Activated naive CD8-positive, alpha-beta T cell treated with anti-CD3 and anti-CD28 coated beads, Interleukin-2, amount 10 ng/mL, durations not matched to agents 7 days and 5 days (primary cell): ENCODE data around the gene FGF14. TPM values are rescaled to one million over a fixed set of nuclear protein-coding genes. Genes with fewer than 3 reads are reported as not detected.
"Not testable (repeated sequence)": the region's sequence is repeated elsewhere in the genome, so short reads cannot be mapped to it uniquely, and the experiment has no call there.

ENCODE experiments used
- ATAC-seq: fragments of 150-1000 bp; cut with Tn5 transposase; one replicate; pipeline ENCODE4 v1.10.0; 2021; ENCODE audit warnings: low read depth, moderate library complexity
- POLR2A ChIA-PET: fragments of 350-600 bp; sonication (Branson Sonifier 250); formaldehyde crosslinking; loops from one replicate; lab custom pipeline; 2021; ENCODE audit warnings: antibody characterized with exemption; lab: Charles Lee
- DNase-seq: peaks from one replicate; pipeline ENCODE4 v3.0.0; 2021
- H3K27ac Mint-ChIP-seq: one replicate; pipeline ENCODE4 v1.8.0; 2022; ENCODE audit warnings: mild to moderate bottlenecking, mixed read lengths
- H3K27me3 Mint-ChIP-seq: one replicate; pipeline ENCODE4 v1.8.0; 2022; ENCODE audit warnings: mild to moderate bottlenecking, moderate library complexity, mixed read lengths
- H3K36me3 Mint-ChIP-seq: one replicate; pipeline ENCODE4 v1.8.0; 2021; ENCODE audit warnings: mild to moderate bottlenecking, mixed read lengths
- H3K4me1 Mint-ChIP-seq: one replicate; pipeline ENCODE4 v1.8.0; 2021; ENCODE audit warnings: mixed read lengths
- H3K4me3 Mint-ChIP-seq: one replicate; pipeline ENCODE4 v1.8.0; 2022; ENCODE audit warnings: mild to moderate bottlenecking, moderate library complexity, mixed read lengths
- H3K9me3 Mint-ChIP-seq: one replicate; pipeline ENCODE4 v1.8.0; 2021; ENCODE audit warnings: mixed read lengths
- total RNA-seq, 2 experiments: library from RNA; stranded (reverse); gene quantifications; one replicate each; pipeline ENCODE4 v1.2.3, GENCODE V29; 2021

Gene FGF14
- total RNA-seq, 2 experiments from 2014 or later = 0.03 TPM; not detected in 1

GRCh38 chr13:102089722-102090121 is 312.1 kb downstream of the FGF14 start:
- no peak overlapping the region for H3K27ac Mint-ChIP-seq
- H3K36me3 Mint-ChIP-seq = no peaks in the 10 kb centered on the region
- no peaks in the 10 kb centered on the region for H3K4me1 Mint-ChIP-seq
- no peak for DNase-seq
- no peak for ATAC-seq
- H3K4me3 Mint-ChIP-seq = no peak overlapping the region
- POLR2A ChIA-PET = no interaction called here
- H3K9me3 Mint-ChIP-seq = no peaks in the 10 kb centered on the region
- no peaks in the 10 kb centered on the region for H3K27me3 Mint-ChIP-seq

- no peaks in the 10 kb centered on the region for H3K9me3 Mint-ChIP-seq
- no peak overlapping the region for H3K4me3 Mint-ChIP-seq
- ATAC-seq (no peak), DNase-seq (no peak)
- H3K36me3 Mint-ChIP-seq = no peaks in the 10 kb centered on the region
- no peaks in the 10 kb centered on the region for H3K27me3 Mint-ChIP-seq
- POLR2A ChIA-PET = no interaction called here
- H3K4me1 Mint-ChIP-seq = no peaks in the 10 kb centered on the region
- no peak overlapping the region for H3K27ac Mint-ChIP-seq
Observed at GRCh38 chr13:102089177-102089576, 312.7 kb downstream of the FGF14 start.

GRCh38 chr13:102073251-102073650 is 328.6 kb downstream of the FGF14 start:
- H3K4me1 Mint-ChIP-seq = no peaks in the 10 kb centered on the region

GRCh38 chr13:102071711-102072110 is 330.1 kb downstream of the FGF14 start:
- no peak for DNase-seq
- POLR2A ChIA-PET = no interaction called here
- H3K4me3 Mint-ChIP-seq = no peak overlapping the region
- H3K9me3 Mint-ChIP-seq = no peaks in the 10 kb centered on the region
- H3K36me3 Mint-ChIP-seq = no peaks in the 10 kb centered on the region
- ATAC-seq = no peak
- H3K27me3 Mint-ChIP-seq = no peaks in the 10 kb centered on the region
- H3K4me1 Mint-ChIP-seq = no peaks in the 10 kb centered on the region
- H3K27ac Mint-ChIP-seq = no peak overlapping the region

More at GRCh38 chr13:102073251-102073650, 328.6 kb downstream of the FGF14 start:
- Mint-ChIP-seq H3K9me3 (no peaks in the 10 kb centered on the region), H3K4me3 (no peak overlapping the region), H3K27ac (no peak overlapping the region), H3K36me3 (no peaks in the 10 kb centered on the region), H3K27me3 (no peaks in the 10 kb centered on the region)
- no peak for ATAC-seq
- POLR2A ChIA-PET = no interaction called here
- DNase-seq = no peak

GRCh38 chr13:102068323-102068722 is 333.5 kb downstream of the FGF14 start:
- H3K9me3 Mint-ChIP-seq, H3K4me3 Mint-ChIP-seq, ATAC-seq, H3K27me3 Mint-ChIP-seq, H3K4me1 Mint-ChIP-seq, H3K36me3 Mint-ChIP-seq, POLR2A ChIA-PET, H3K27ac Mint-ChIP-seq, DNase-seq: not testable (repeated sequence)

- DNase-seq = no peak
- Mint-ChIP-seq H3K9me3 (peaks cover 7% of the 10 kb centered on the region), H3K4me1 (no peaks in the 10 kb centered on the region), H3K36me3 (no peaks in the 10 kb centered on the region), H3K27ac (no peak overlapping the region), H3K4me3 (no peak overlapping the region), H3K27me3 (no peaks in the 10 kb centered on the region)
- no peak for ATAC-seq
- POLR2A ChIA-PET = no interaction called here
Observed at GRCh38 chr13:102055090-102055779, 346.6 kb downstream of the FGF14 start.

- POLR2A ChIA-PET = no interaction called here
- no peak for DNase-seq
- no peak for ATAC-seq
- H3K9me3 Mint-ChIP-seq = peaks cover 11% of the 10 kb centered on the region
- H3K27me3 Mint-ChIP-seq = no peaks in the 10 kb centered on the region
- H3K4me3 Mint-ChIP-seq = no peak overlapping the region
- H3K4me1 Mint-ChIP-seq = no peaks in the 10 kb centered on the region
- no peak overlapping the region for H3K27ac Mint-ChIP-seq
- H3K36me3 Mint-ChIP-seq = no peaks in the 10 kb centered on the region
Observed at GRCh38 chr13:102049853-102050252, 352.0 kb downstream of the FGF14 start.

GRCh38 chr13:102045731-102046130 is 356.1 kb downstream of the FGF14 start:
- no peak overlapping the region for H3K4me3 Mint-ChIP-seq
- H3K36me3 Mint-ChIP-seq = no peaks in the 10 kb centered on the region
- POLR2A ChIA-PET = no interaction called here
- H3K27me3 Mint-ChIP-seq = no peaks in the 10 kb centered on the region
- peaks cover 6% of the 10 kb centered on the region for H3K9me3 Mint-ChIP-seq
- ATAC-seq (no peak), DNase-seq (no peak)
- no peak overlapping the region for H3K27ac Mint-ChIP-seq
- no peaks in the 10 kb centered on the region for H3K4me1 Mint-ChIP-seq

GRCh38 chr13:102042746-102043145 is 359.1 kb downstream of the FGF14 start:
- no peak overlapping the region for H3K4me3 Mint-ChIP-seq
- H3K27ac Mint-ChIP-seq = no peak overlapping the region
- no peak for ATAC-seq
- POLR2A ChIA-PET = no interaction called here
- H3K9me3 Mint-ChIP-seq = no peaks in the 10 kb centered on the region
- H3K27me3 Mint-ChIP-seq = no peaks in the 10 kb centered on the region
- no peaks in the 10 kb centered on the region for H3K4me1 Mint-ChIP-seq
- DNase-seq = no peak
- H3K36me3 Mint-ChIP-seq = no peaks in the 10 kb centered on the region

GRCh38 chr13:102041544-102041943 is 360.3 kb downstream of the FGF14 start:
- Mint-ChIP-seq H3K27ac (no peak overlapping the region), H3K36me3 (no peaks in the 10 kb centered on the region), H3K4me3 (no peak overlapping the region), H3K9me3 (no peaks in the 10 kb centered on the region), H3K4me1 (no peaks in the 10 kb centered on the region), H3K27me3 (no peaks in the 10 kb centered on the region)
- POLR2A ChIA-PET = no interaction called here
- DNase-seq (no peak), ATAC-seq (no peak)

- Mint-ChIP-seq H3K27ac (no peak overlapping the region), H3K4me1 (no peaks in the 10 kb centered on the region), H3K36me3 (no peaks in the 10 kb centered on the region), H3K9me3 (no peaks in the 10 kb centered on the region), H3K4me3 (no peak overlapping the region), H3K27me3 (no peaks in the 10 kb centered on the region)
- DNase-seq (no peak), ATAC-seq (no peak)
- POLR2A ChIA-PET = no interaction called here
Observed at GRCh38 chr13:102040812-102041211, 361.0 kb downstream of the FGF14 start.

GRCh38 chr13:102039264-102039663 is 362.6 kb downstream of the FGF14 start:
- Mint-ChIP-seq H3K27ac (no peak overlapping the region), H3K4me3 (no peak overlapping the region), H3K4me1 (no peaks in the 10 kb centered on the region), H3K9me3 (no peaks in the 10 kb centered on the region), H3K36me3 (no peaks in the 10 kb centered on the region), H3K27me3 (no peaks in the 10 kb centered on the region)
- ATAC-seq (no peak), DNase-seq (no peak)
- POLR2A ChIA-PET = no interaction called here

GRCh38 chr13:102038787-102039186 is 363.1 kb downstream of the FGF14 start:
- Mint-ChIP-seq H3K9me3 (no peaks in the 10 kb centered on the region), H3K4me1 (no peaks in the 10 kb centered on the region), H3K27me3 (no peaks in the 10 kb centered on the region), H3K4me3 (no peak overlapping the region), H3K36me3 (no peaks in the 10 kb centered on the region), H3K27ac (no peak overlapping the region)
- no peak for DNase-seq
- POLR2A ChIA-PET = no interaction called here
- no peak for ATAC-seq

- Mint-ChIP-seq H3K27ac (no peak overlapping the region), H3K27me3 (no peaks in the 10 kb centered on the region), H3K4me1 (no peaks in the 10 kb centered on the region), H3K9me3 (no peaks in the 10 kb centered on the region), H3K36me3 (no peaks in the 10 kb centered on the region), H3K4me3 (no peak overlapping the region)
- DNase-seq = no peak
- ATAC-seq = no peak
- POLR2A ChIA-PET = no interaction called here
Observed at GRCh38 chr13:102035969-102036368, 365.9 kb downstream of the FGF14 start.
